Fibroblast of the aortic adventitia (primary cell): ENCODE data around the gene CASP6. TPM values are rescaled to one million over a fixed set of nuclear protein-coding genes. Genes with fewer than 3 reads are reported as not detected.

Source experiments
- DNase-seq: peaks from one replicate; pipeline ENCODE4 v3.0.0-alpha.2; 2010; ENCODE audit warnings: low read depth
- H3K4me3 ChIP-seq: 2 replicates; pipeline ENCODE4 v1.5.1; 2011; ENCODE audit warnings: low read depth, mild to moderate bottlenecking, control low read depth, low read length, moderate library complexity
- total RNA-seq: library from RNA; depleted of rRNA; stranded (reverse); fragments of >200 nt; gene quantifications from 2 replicates; pipeline ENCODE4 v1.2.3, GENCODE V29; 2012; ENCODE audit warnings: low replicate concordance
- TF ChIP-seq, protein P1 (sequence below): IDR thresholded peaks from 2 replicates; pipeline ENCODE4 v1.5.1; 2011; ENCODE audit warnings: mild to moderate bottlenecking, low read length, control low read depth, inconsistent platforms; ENCODE audit not compliant: insufficient read depth

The CASP6 gene
- total RNA-seq, 1 donor = 20.4 TPM

DNA sequence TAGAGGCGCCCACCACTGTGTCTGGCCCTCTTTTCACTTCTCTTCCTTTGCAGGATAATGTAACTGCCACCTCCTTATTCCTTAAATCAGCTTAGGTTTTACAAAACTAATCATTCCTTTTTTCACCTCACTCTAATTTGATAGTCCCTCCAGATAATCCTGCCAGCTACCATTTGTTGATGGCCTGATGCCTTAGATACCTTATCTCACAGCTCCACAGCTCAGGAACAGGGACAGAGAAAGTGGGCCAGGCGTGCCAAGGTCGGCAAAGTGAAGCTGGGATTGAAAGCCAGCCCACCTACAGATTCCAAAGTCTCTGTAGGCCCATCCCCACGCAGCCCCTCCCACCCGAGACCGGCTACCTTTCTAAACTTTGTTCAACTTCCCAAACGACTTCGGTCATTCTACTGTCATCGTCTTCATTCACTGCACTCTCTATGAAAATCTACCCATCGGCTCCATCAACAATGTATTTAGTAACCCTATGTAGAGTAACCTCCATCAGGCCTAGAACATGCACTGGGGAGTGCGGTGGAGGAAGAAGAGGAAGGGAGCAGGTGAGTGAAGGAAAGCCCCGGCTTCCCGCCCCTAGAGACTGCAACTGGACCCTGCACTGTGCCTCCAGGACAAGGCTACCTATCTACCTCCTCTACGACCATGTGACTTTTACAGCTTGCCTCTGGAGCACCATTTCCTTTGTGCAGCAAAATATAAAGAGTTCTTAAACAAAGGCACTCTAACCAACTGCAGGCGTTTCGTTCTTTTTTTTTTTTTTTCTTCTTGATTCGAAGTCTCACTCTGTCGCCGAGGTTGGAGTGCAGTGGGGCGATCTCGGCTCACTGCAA lies 1.5 kb downstream of the CASP6 start:
- TF ChIP-seq, protein P1, sequence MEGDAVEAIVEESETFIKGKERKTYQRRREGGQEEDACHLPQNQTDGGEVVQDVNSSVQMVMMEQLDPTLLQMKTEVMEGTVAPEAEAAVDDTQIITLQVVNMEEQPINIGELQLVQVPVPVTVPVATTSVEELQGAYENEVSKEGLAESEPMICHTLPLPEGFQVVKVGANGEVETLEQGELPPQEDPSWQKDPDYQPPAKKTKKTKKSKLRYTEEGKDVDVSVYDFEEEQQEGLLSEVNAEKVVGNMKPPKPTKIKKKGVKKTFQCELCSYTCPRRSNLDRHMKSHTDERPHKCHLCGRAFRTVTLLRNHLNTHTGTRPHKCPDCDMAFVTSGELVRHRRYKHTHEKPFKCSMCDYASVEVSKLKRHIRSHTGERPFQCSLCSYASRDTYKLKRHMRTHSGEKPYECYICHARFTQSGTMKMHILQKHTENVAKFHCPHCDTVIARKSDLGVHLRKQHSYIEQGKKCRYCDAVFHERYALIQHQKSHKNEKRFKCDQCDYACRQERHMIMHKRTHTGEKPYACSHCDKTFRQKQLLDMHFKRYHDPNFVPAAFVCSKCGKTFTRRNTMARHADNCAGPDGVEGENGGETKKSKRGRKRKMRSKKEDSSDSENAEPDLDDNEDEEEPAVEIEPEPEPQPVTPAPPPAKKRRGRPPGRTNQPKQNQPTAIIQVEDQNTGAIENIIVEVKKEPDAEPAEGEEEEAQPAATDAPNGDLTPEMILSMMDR = no peak
- DNase-seq = peak; percentile 8

DNA sequence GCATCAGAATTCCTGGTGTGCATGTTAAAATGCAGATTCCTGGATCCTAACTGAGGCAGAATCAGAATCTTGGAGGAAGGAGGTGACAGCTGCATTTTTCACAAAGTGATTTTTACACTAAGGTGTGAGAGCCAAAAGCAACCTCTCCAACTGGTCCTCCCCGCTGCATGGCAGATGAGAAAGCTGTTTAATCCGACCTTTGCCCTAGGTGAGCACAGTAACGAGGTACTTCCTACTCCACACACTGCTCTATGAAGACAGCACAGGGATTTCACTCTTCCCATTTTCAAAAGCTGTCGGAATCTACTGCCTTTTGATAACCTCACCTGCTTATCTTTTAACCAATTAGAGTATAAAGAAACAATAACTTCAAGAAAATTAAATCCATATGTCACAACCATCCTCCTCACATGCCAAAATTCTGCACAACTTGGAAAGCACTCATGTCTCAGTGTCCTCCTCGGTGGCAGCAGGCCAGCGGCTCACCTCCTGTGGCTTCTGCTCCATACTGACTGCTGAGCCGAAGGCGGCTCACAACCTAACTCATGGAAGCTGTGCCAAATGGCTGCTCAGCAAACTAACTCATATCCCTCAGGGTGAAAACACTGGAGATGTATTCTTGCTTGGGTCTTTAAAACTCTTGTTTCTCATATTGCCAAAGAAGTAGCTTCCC lies 3.6 kb downstream of the CASP6 start:
- H3K4me3 ChIP-seq = no peak overlapping the region
- TF ChIP-seq, protein P1 = no peak
- DNase-seq = no peak

More for the DNA sequence above, 1.5 kb downstream of the CASP6 start:
- peak overlapping the region; percentile 93 for H3K4me3 ChIP-seq

DNA sequence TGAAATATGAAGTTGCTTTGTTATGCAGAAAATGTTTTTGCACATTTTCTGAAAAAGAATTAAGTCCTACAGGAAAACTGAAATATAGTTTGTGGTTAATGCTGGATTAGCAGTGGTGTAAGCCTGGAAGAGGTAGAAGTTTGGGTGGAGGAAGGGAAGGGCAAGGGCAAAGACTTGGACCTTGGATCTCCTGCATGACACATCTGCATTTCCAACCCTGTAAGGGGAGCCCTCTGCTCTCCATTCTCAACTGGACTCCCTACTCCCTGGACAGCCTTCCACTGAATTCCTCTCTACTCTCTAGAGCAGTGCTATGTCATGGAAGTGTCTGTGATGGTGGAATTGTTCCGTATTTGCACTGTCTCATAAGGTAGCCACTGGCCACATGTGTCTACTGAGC lies 4.6 kb downstream of the CASP6 start:
- H3K4me3 ChIP-seq = no peak overlapping the region
- TF ChIP-seq, protein P1 = no peak
- DNase-seq = no peak

DNA sequence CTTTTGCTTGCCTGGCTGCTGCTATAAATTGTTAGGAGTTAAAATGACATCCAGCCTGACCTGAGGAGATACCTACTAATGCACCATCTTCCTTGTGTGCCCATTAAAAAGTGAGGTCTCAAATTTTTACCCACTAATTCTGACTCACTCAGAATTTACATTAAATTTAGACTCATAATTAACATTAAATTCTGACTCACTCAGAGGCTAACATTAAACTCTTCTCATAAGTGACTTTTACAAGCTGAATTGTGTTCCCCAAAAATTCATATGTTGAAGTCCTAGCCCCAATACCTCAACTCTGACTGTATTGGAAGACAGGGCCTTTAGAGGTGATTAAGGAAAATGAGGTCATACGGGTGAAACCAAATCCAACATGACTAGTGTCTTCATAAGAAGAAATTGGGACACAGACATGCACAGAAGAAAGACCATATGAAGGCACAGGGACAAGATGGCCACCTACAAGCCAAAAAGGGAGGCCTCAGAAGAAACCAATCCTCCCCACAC lies 11.8 kb downstream of the CASP6 start:
- DNase-seq = no peak
- H3K4me3 ChIP-seq = no peak overlapping the region
- TF ChIP-seq, protein P1 = no peak

DNA sequence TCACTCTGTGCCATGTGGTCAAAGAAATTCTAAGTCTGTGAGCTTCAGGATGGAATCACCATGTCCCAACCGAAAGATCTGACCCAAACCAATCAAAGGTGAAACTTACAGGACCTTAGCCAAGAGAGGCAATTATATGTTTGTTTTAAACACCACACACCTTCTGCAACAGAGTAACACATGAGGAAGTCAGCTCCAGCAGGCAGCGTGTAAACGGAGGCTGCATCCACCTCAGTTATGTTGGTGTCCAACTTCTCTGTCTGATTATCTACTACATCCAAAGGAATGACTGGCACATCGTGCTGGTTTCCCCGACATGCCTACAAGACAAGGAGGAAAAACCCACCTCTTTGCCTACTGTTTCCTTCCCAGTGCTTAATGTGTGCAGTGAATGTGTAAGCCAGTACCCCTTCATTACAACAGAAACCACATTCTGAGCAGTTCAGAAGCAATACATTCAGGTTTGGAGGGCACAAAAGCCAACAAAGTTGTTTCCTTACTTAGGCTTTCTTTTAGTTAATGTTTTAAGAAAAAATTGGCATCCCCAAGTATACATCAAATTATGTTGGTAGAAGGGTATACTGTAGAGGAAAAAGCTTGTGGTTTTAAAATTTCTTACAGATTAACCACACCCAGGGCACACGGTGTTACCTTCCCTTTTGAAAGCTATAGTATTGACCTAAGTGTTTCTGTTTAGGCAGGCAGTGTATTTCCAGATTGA lies 12.4 kb downstream of the CASP6 start:
- no peak overlapping the region for H3K4me3 ChIP-seq
- no peak for DNase-seq
- TF ChIP-seq, protein P1 = no peak

DNA sequence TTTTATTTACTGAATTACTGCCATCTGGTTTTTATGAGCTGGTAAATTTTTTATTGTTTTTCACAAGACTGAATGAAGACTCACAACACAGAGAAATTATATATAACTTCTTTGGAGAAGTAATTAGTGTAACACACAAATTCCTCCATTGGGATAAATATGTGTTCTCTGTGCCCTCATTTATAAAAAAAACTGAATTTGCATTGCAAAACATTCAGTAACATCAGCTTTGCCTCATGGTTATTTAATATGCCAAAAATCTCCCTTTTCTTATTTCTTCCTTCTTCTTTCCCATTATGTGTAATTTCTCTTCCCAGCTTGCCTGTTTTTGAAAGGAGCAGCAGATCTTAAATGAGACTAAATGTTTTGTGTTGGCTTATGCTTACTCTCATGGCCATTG lies 18.5 kb downstream of the CASP6 start:
- DNase-seq = no peak
- TF ChIP-seq, protein P1 = no peak
- no peak overlapping the region for H3K4me3 ChIP-seq
